Spleen (tissue), 11 donors: ENCODE results near the gene SNRNP200. TPM values are rescaled to one million over a fixed set of nuclear protein-coding genes. Genes with fewer than 3 reads are reported as not detected.
A peak's percentile ranks its signal among the peaks of the same experiment; 100 is the strongest.

Source experiments
- DNase-seq: peaks from one replicate; pipeline ENCODE4 v3.0.0-alpha.2; 2020
- H3K27ac ChIP-seq, 8 donors: fragments of 200-600 bp; sonication (generic) in 7 of 8; 1 replicate in 4 of 8; 2 replicates in 4 of 8; pipeline versions ENCODE4 v1.5.0 to v1.8.0; 2016 to 2021; ENCODE audit warnings: inconsistent platforms in 4 of 8, mild to moderate bottlenecking in 4 of 8, moderate library complexity in 1 of 8
- H3K27me3 ChIP-seq, 7 donors: fragments of 200-600 bp; sonication (generic) in 6 of 7; replicated peaks in 1 of 7; 1 replicate in 4 of 7; 2 replicates in 3 of 7; pipeline versions ENCODE4 v1.5.0 to v1.8.0; 2016 to 2021; ENCODE audit warnings: inconsistent platforms in 3 of 7, mild to moderate bottlenecking in 1 of 7
- H3K36me3 ChIP-seq, 6 donors: fragments of 200-600 bp; sonication (generic) in 5 of 6; 1 replicate in 4 of 6; 2 replicates in 2 of 6; pipeline versions ENCODE4 v1.5.0 to v1.8.0; 2016 to 2021; ENCODE audit warnings: inconsistent platforms in 2 of 6
- H3K4me1 ChIP-seq, 6 donors: fragments of 200-600 bp; sonication (generic) in 5 of 6; 1 replicate in 3 of 6; 2 replicates in 3 of 6; pipeline versions ENCODE4 v1.5.0 to v1.8.0; 2016 to 2021; ENCODE audit warnings: inconsistent platforms in 3 of 6
- H3K4me3 ChIP-seq, 8 donors: fragments of 200-600 bp; sonication (generic) in 7 of 8; 1 replicate in 4 of 8; 2 replicates in 4 of 8; pipeline versions ENCODE4 v1.5.0 to v1.8.0; 2016 to 2021; ENCODE audit warnings: inconsistent platforms in 4 of 8, mild to moderate bottlenecking in 4 of 8, moderate library complexity in 2 of 8
- H3K9me3 ChIP-seq, 8 donors: fragments of 200-600 bp; sonication (generic) in 7 of 8; 1 replicate in 4 of 8; 2 replicates in 4 of 8; pipeline versions ENCODE4 v1.5.0 to v1.8.0; 2016 to 2021; ENCODE audit warnings: inconsistent platforms in 4 of 8
- POLR2A ChIP-seq, 3 donors: fragments of 450-650 bp; IDR thresholded peaks; one replicate each; pipeline ENCODE4 v1.5.1; 2017; ENCODE audit warnings: antibody characterized with exemption in 3 of 3, mild to moderate bottlenecking in 1 of 3
- POLR2AphosphoS5 ChIP-seq, 3 donors: sonication (generic); formaldehyde crosslinking; IDR thresholded peaks; one replicate each; pipeline ENCODE4 v1.5.1; 2017; ENCODE audit warnings: antibody characterized with exemption in 3 of 3
- WGBS, 5 donors: extraction: QIAGEN DNeasy Blood & Tissue Kit in 3 of 5; methylation state at CpG; one replicate each; pipeline versions ENCODE4 v1.1.5 to v1.1.7; 2013 to 2018; 5-methylcytosine and 5-hydroxymethylcytosine counted together
- intact Hi-C: fragments of 100-400 bp; cut with DNase I; formaldehyde crosslinking; loops from one replicate; pipeline ENCODE4 v1.15.0; 2023; ENCODE audit warnings: low total_unique reads
- polyA plus RNA-seq, 3 donors: library from polyadenylated mRNA; stranded (reverse); fragments of 200-250 nt; gene quantifications; one replicate each; pipeline ENCODE4 v1.2.1, GENCODE V29; 2013
- total RNA-seq, 7 donors: library from RNA; depleted of rRNA in 3 of 7; stranded (reverse); fragments of >200 nt in 3 of 7; fragmentation: NEBNext Ultra II Directional in 4 of 7; extraction: Animal tissue kit (Norgen Biotek cat#: 25700) in 4 of 7; gene quantifications; one replicate each; pipeline versions ENCODE4 v1.1.0 to v1.2.1, GENCODE V29; 2016 to 2021
- TF ChIP-seq, protein P1 (sequence below), 11 experiments: fragments of 200-600 bp in 7 of 11; fragments of 450-650 bp in 4 of 11; sonication (generic) in 4 of 11; IDR thresholded peaks in 8 of 11; conservative IDR thresholded peaks in 3 of 11; 1 replicate in 7 of 11; 2 replicates in 4 of 11; pipeline versions ENCODE4 v1.4.0 to v1.8.0; 2016 to 2021; ENCODE audit warnings: antibody characterized with exemption in 11 of 11, inconsistent platforms in 4 of 11, mild to moderate bottlenecking in 1 of 11
- donor health status: healthy with polysubstance abuse.
- donor health status: DM: no; HTN: no; CAD: no; lungs with moderate emphysema.
- donor health status: DM: no; HTN: no; CAD: no.
- donor health status: Bipolar disorder and iron deficiency.
- donor health status: healthy.
- donor health status: DM: no; HTN: no; CAD: no.
- donor health status: DM: yes; HTN: yes; CAD: no.

Gene SNRNP200
- total and polyA plus RNA-seq, 10 donors: 60.5 to 139 (median 118) TPM

DNA sequence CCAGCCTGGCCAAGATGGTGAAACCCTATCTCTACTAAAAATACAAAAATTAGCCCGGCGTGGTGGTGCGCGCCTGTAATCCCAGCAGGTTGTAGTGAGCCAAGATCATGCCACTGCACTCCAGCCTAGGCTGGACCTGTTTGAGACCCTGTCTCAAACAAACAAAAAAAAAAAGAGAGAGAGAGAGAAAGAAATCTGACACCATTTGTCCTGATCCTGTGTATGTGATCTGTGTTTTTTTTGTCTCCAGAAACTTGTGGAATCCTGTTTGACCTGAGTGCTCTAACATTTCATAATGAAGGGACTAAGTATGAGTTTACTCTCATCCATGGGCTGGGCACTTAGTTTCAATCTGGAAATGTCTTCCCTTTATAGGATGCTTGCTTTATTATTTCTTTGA is 13.4 kb upstream of the SNRNP200 start:
- 88 to 99% (median 94%) methylated on average over 4 of the region's 4 CpGs for WGBS, 5 donors
- H3K4me1 ChIP-seq: peaks cover 5 to 71% (median 40%) of the 10 kb centered on the region in 6 donors
- H3K4me3 ChIP-seq: no peak overlapping the region
- no peaks in the 10 kb centered on the region for H3K9me3 ChIP-seq
- H3K36me3 ChIP-seq: no peaks in the 10 kb centered on the region
- intact Hi-C loops: no loop called here
- H3K27me3 ChIP-seq: peaks cover 0 to 21% (median 0%) of the 10 kb centered on the region in 7 donors
- DNase-seq: no peak
- no peak overlapping the region for H3K27ac ChIP-seq
- no peak for TF ChIP-seq POLR2A (IDR thresholded peaks at IDR 0.05)
- TF ChIP-seq, protein P1, sequence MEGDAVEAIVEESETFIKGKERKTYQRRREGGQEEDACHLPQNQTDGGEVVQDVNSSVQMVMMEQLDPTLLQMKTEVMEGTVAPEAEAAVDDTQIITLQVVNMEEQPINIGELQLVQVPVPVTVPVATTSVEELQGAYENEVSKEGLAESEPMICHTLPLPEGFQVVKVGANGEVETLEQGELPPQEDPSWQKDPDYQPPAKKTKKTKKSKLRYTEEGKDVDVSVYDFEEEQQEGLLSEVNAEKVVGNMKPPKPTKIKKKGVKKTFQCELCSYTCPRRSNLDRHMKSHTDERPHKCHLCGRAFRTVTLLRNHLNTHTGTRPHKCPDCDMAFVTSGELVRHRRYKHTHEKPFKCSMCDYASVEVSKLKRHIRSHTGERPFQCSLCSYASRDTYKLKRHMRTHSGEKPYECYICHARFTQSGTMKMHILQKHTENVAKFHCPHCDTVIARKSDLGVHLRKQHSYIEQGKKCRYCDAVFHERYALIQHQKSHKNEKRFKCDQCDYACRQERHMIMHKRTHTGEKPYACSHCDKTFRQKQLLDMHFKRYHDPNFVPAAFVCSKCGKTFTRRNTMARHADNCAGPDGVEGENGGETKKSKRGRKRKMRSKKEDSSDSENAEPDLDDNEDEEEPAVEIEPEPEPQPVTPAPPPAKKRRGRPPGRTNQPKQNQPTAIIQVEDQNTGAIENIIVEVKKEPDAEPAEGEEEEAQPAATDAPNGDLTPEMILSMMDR (IDR thresholded peaks at IDR 0.05 in 8 of 11, conservative IDR thresholded peaks at IDR 0.05 in 3 of 11): no peak
- no peak for TF ChIP-seq POLR2AphosphoS5 (IDR thresholded peaks at IDR 0.05)

GRCh38 chr2:96317584-96317997 is 12.2 kb upstream of the SNRNP200 start:
- TF ChIP-seq POLR2AphosphoS5 (IDR thresholded peaks at IDR 0.05) (no peak), POLR2A (IDR thresholded peaks at IDR 0.05) (no peak)
- TF ChIP-seq, protein P1 (IDR thresholded peaks at IDR 0.05 in 8 of 11, conservative IDR thresholded peaks at IDR 0.05 in 3 of 11): no peak
- H3K9me3 ChIP-seq: no peaks in the 10 kb centered on the region
- no peaks in the 10 kb centered on the region for H3K36me3 ChIP-seq
- H3K27ac ChIP-seq: no peak overlapping the region
- peaks cover 0 to 10% (median 0%) of the 10 kb centered on the region in 7 donors for H3K27me3 ChIP-seq
- WGBS, 5 donors: 83 to 95% (median 91%) methylated on average over 4 of the region's 4 CpGs
- H3K4me1 ChIP-seq: peaks cover 5 to 61% (median 40%) of the 10 kb centered on the region in 6 donors
- intact Hi-C loops: no loop called here
- no peak for DNase-seq
- no peak overlapping the region for H3K4me3 ChIP-seq

DNA sequence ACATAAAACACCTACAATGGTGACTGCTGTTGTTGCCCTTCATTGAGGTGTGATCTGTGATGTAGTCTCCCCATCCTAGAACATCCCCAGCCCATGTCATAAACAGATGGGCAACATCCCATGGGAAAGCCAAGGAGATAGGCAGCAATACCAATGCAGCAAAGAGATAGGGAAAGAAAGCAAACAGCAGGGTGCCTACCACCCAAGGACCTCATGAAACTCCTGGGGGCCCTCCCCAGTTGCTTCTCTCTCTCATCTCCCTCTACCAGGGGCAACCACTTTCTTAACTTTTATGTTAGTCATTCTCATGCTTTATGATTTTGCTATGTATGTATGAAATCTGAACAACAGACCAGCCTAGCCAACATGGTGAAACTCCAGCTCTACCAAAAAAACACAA is 11.7 kb upstream of the SNRNP200 start:
- no peak for DNase-seq
- TF ChIP-seq, protein P1 (IDR thresholded peaks at IDR 0.05 in 8 of 11, conservative IDR thresholded peaks at IDR 0.05 in 3 of 11): no peak
- TF ChIP-seq POLR2AphosphoS5 (IDR thresholded peaks at IDR 0.05): no peak
- no peak for TF ChIP-seq POLR2A (IDR thresholded peaks at IDR 0.05)
- intact Hi-C loops: no loop called here
- Histone ChIP-seq H3K27ac (peak overlapping the region in 1 of 8 donors; percentile 71), H3K36me3 (no peaks in the 10 kb centered on the region), H3K4me3 (no peak overlapping the region), H3K4me1 (peaks cover 5 to 55% (median 36%) of the 10 kb centered on the region in 6 donors), H3K27me3 (peaks cover 0 to 4% (median 0%) of the 10 kb centered on the region in 7 donors), H3K9me3 (no peaks in the 10 kb centered on the region)

- H3K36me3 ChIP-seq: no peaks in the 10 kb centered on the region
- WGBS, 5 donors: 20 to 29% (median 23%) methylated on average over 7 of the region's 7 CpGs
- DNase-seq: no peak
- no peaks in the 10 kb centered on the region for H3K27me3 ChIP-seq
- peaks cover 3 to 40% (median 24%) of the 10 kb centered on the region in 6 donors for H3K4me1 ChIP-seq
- TF ChIP-seq POLR2A (IDR thresholded peaks at IDR 0.05) (no peak), POLR2AphosphoS5 (IDR thresholded peaks at IDR 0.05) (no peak)
- TF ChIP-seq, protein P1 (IDR thresholded peaks at IDR 0.05 in 8 of 11, conservative IDR thresholded peaks at IDR 0.05 in 3 of 11): no peak
- H3K9me3 ChIP-seq: no peaks in the 10 kb centered on the region
- H3K27ac ChIP-seq: peak overlapping the region in 4 of 8 donors; percentile 1 to 71 (median 58)
- H3K4me3 ChIP-seq: peak overlapping the region in 1 of 8 donors; percentile 23
- intact Hi-C loops: no loop called here
These were observed 10.2 kb upstream of the SNRNP200 start for GRCh38 chr2:96315400-96316071.
